HTR-8/SVneo (cell line): Measurements from ENCODE around the gene CYB5D1.
A peak's percentile ranks its signal among the peaks of the same experiment; 100 is the strongest.
"Not testable (repeated sequence)": the region's sequence is repeated elsewhere in the genome, so short reads cannot be mapped to it uniquely, and the experiment has no call there.

Experiments used
- DNase-seq: peaks from one replicate; pipeline ENCODE4 v3.0.0; 2011; ENCODE audit warnings: low spot score, mixed read lengths; ENCODE audit not compliant: insufficient read length
- FAIRE-seq: peaks from 2 replicates; lab custom pipeline; 2011; peaks lifted over from hg19 to GRCh38; lab: Jason Lieb, UNC

CYB5D1 gene

DNA sequence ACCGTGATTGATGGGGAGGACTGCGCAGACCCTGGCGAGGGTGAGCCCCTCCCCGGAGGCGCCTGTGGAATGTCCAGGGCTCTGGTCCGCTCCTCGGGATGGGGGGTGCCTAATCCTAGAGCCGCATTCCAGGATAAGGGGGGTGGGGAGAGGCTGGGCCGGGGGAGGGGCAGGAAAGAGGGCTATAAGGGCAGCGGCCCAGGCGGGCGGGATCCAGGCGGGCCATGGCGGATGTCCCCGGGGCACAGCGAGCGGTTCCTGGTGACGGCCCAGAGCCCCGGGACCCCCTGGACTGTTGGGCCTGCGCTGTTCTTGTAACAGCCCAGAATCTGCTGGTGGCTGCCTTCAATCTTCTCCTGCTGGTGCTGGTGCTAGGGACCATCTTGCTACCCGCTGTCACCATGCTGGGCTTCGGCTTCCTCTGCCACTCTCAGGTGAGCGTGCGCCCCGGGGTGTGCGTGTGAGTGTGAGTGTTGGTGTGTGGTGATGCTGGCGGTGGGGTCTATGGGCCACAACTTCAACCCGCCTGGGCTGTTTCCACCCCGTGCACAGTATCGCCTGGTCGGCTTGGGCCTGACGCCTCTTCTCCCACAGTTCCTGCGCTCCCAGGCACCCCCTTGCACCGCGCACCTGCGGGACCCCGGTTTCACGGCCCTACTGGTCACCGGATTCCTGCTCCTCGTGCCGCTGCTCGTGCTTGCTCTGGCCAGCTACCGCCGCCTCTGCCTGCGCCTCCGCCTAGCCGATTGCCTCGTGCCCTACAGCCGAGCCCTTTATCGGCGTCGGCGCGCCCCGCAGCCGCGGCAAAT, 2.7 kb upstream of the CYB5D1 start, which contains the start of gene TMEM88:
TSS of gene TMEM88 (plus strand) at position 216 of the 809 bp plus-strand sequence. CDS start at position 225, 9 bp downstream.
- FAIRE-seq: no peak
- DNase-seq: no peak

DNA sequence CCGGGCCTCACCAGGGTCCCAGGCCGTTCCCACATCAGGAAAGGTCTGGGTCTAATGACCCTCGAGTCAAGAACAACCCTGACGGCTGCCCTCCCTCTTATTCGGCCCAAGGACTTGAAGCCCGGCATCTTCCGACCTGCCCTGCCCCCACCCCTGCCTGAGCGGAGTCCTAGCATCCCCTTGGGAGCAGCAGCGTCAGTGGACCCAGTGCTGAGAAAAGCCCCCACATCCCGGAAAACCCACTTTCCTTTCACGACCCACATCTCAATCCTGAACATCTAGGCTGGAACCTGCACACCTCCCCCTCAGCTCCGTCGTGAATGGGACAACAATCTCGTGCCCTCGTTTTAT, 2.2 kb upstream of the CYB5D1 start:
- DNase-seq: no peak

DNA sequence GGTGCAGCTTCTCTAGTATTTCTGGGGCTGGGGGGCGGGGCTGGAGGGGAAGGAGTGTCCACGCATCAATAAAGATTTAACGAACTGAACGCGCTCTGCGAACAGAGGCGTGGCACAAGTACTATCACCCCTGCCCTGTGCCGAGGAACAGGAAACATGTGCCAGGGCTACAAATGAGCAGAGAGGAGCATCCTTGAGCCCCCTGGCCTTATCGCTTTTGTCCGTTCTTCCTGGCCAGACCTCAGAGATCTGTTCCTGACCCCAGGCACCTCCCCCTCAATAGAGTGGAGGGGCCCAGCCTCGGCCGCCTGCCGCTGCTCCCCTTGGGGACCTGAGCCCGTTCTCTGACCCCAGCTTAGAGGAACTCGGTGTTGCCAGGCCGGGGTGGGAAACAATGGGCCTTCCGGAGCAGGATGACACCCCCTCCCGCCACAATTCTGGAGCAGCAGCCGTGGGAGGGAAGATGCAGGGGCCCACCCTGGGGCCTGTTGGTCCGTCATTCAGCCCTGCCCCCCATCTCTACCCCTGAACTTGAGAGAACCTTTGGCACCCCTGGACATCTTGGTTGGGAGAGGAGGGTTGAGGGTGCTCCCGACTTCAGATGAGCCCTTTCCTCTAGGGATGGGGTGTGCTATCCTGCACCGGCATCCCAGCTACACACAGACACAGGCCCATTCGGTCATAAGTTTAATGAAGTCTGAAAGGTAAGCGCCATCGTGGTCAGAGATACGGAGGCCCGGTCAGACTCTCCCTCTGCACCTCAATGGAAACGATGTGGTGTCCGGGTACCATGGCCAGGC, 1.6 kb upstream of the CYB5D1 start:
- FAIRE-seq (no peak), DNase-seq (no peak)

More for the DNA sequence above, 2.2 kb upstream of the CYB5D1 start:
- no peak for FAIRE-seq

DNA sequence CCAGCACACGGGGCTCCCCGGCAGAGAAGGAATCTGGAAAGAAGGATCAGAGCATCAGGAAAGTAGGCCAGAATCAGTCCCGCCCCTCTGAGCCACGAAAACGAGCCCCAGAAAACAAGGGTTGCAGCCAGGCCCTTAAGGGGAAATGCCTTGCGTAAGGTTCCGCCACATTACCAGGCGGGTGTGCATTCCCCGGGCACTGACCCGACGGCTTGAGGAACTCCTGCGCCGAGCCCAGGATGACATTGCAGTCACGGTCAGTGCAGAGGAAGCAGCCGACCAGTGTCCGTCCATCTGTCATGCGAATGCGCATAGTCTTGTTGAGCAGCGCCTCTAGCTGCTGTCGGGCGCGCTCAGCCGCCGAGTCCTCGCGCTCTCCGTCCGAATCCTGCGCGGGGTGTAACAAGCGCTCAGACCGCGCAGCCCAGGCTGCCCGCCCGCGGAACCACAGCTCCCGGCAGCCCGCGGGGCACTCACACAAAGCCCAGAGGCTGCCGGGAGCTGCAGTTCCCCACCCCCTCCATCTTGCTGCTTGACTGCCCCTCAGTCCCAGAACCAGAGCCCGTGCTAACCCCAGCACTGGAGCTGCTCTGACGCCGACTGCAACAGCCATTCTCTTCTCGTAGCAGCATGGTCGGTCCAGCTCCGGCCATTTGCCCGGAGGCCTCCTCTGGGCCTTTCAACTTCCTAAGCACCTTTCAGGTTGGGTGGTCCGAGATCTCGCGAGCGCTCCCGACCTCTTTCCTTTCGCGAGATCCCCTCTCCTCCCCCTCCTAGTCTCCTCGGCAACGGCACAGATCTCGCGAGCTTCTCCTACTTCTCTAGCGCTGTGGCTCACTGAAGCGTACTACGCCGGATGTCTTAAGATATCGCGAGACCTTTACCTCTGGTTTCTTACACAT, 741 bp upstream of the CYB5D1 start, which contains the start of gene NAA38:
TSS of gene NAA38 (minus strand) at position 749 of the 902 bp plus-strand sequence. CDS start at position 653, 96 bp downstream.
- FAIRE-seq (peak; percentile 95), DNase-seq (peak; percentile 96)

DNA sequence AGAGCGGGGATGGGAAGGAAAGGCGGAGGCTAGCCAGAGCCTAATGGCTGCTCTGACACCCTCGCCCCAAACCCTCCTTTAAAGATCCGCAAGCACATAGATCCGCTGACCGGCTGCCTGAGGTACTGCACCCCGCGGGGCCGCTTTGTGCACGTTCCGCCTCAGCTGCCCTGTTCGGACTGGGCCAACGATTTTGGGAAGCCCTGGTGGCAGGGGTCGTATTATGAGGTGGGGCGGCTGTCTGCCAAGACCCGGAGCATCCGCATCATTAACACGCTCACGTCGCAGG, 663 bp downstream of the CYB5D1 start:
- DNase-seq (no peak), FAIRE-seq (peak; percentile 13)

DNA sequence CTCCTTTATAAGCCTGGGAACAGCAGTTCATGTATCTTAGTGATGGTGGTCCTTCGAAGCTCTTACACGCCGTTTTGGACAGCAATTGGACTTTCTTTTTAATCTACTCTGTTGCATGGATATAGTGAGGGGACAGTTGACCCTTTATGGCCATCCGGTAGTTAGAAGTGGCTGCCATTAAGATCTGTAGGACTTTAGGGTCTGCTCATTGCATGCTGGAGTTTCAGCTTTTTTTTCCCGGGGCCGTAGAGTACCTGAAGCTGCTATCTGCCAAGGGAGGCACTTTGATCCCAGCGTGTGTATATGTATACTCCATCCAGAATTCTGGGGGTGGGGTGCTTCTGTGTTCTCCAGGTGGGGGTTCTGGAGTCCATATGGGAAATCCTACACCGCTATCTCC, 1.2 kb downstream of the CYB5D1 start:
- FAIRE-seq (no peak), DNase-seq (no peak)

DNA sequence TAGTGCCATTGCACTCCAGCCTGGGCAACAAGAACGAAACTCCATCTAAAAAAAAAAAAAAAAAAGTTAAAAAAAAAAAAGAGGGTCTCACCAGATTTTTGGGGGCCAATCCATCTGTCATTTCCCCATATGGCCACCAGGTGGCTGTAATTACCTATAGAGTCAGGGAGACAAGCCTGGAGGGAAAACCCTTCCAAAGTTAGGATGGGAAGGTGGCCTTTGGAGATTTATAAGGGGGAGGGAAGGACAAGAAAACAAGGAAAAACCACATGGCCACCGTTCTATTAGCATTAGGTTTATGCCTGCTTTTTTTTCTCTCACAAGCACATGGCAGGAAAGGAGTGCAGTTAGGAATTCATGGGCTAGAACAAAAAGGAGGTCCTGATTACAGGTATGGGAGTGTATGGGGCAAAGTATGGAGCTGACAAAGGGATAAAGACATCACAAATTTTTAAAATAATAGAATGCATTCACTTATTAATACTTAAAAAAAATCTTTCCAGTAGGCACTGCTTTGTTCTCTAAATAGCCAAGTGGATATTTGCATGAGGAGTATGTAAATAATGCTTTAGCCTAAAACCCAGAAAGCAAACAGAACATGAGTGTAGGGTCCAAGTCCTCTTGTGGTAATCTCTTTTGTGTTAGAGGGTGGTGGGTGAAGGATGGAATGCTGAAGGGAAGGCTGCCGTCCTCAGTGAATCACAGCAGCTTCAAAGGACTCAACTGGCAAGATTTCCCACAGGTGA, 5.1 kb downstream of the CYB5D1 start:
- DNase-seq: peak; percentile 66

DNA sequence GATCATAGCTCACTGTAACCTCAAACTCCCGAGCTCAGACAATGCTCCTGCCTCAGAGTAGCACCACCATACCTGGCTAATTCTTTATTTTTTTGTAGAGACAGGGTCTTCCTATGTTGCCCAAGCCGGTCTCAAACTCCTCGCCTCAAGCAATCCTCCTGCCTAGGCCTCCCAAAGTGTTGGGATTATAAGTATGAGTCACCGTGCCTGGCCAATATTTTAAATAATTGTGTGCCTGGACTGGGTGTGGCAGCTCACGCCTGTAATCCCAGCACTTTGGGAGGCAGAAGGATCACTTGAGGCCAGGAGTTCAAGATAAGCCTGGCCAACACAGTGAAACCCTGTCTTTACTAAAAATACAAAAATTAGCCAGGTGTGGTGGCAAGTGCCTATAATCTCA, 6.6 kb downstream of the CYB5D1 start:
- FAIRE-seq, DNase-seq: not testable (repeated sequence)

More for the DNA sequence above, 5.1 kb downstream of the CYB5D1 start:
- no peak for FAIRE-seq

DNA sequence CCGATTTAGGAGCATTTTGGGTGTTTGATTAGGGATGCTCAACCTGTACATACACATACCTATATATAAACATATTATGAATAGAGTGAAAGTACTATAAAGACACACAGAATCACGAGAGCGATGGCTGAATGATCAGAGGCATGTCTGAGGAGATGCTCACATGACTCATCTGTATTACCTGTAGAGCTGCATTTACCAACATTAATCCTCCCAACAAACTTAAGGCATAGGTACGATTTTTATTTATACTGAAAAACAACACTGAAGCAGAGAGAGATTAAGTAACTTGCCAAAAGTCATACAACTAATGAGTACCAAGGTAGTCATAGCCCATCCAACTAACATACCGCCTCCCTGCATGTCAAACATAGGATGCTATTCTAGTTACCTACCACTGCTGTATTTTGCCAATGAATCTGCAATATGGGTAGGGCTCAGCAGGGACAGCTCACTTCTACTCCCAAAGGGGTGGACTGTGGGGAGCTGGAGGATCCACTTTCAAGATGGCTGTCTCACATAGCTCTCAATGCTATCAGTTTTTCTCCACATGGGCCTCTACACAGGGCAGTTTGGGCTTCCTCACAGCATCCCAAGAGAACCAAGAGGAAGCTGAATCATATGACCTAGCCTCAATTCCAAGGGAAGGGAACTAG, 7.3 kb downstream of the CYB5D1 start:
- no peak for FAIRE-seq
- no peak for DNase-seq

DNA sequence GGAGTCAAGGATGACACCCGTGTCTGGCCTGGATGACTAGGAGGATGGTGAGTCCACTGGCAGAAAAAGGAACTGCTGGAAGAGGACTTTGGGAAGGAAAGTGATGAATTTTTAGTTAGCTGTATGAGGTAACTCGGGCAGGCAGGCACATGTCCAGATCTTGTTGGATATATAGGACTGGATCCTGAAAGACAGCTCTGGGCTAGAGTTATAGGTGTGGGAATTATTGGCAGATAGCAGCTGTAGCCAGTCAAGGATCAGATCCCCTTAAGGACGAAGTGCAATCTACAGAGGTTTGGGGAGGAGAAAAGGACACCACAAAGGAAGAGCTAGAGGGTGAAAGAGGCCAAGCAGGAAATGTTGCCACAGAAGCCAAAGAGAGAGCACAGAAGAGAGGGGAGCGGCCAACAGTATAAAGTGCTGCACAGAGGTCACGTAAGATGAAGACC, 10.1 kb downstream of the CYB5D1 start:
- FAIRE-seq (no peak), DNase-seq (no peak)

DNA sequence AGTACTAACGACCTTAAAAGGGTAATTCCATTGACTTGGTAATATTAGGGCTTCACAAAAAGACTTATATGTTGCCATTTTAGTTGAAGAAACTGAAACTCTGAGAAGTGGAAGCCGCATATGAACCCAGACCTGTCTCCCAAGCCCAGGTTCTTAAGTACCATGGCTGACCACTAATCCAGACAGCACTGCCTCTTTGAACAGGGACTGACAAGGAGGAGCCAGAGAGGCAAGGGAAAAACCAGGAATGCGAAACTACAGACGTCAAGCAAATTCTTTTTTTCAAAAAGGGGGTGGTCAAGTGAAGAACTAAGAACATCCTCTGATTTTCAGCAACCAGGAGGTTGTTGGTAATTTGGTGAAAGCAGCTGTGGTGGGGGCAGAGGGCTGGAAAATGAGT, 15.2 kb downstream of the CYB5D1 start:
- DNase-seq: no peak
- no peak for FAIRE-seq

DNA sequence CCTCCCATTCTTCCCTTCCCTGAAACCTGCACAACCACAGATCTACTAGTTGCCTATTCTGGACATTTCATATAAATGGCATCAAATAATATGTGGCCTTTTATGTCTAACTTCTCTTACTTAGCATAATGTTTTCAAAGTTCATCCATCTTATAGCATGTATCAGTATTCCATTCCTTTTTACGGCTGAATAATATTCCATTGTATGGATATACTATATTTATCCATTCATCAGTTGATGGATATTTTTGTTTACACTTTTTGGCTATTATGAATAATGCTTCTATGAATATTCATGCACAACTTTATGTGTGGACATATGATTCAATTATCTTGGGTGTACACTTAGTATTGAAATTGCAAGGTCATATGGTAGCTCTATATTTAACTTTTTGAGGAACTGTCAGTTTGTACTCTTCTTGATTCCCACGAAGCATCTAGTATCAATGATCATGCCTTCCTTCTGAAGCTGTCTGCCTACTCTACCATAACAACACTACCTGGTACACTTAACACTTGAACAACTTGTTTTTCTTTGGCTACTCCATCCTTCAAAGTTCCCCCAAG, 18.1 kb downstream of the CYB5D1 start:
- FAIRE-seq (no peak), DNase-seq (no peak)

DNA sequence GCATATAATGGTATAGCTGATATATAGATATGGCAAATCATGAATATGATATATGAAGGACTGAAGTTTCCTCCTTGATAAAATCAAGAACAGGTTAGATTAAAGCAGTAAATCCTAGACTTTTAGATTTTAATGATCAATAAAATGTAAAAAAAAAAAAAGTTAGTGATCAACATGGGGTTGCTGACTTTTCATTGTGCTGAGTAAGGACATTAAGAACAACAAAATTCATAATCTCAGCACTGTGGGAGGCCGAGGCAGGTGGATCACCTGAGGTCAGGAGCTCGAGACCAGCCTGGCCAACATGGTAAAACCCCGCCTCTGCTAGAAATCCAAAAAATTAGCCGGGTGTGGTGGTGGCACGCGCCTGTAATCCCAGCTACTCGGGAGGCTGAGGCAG, 20.4 kb downstream of the CYB5D1 start:
- DNase-seq: no peak
- no peak for FAIRE-seq

DNA sequence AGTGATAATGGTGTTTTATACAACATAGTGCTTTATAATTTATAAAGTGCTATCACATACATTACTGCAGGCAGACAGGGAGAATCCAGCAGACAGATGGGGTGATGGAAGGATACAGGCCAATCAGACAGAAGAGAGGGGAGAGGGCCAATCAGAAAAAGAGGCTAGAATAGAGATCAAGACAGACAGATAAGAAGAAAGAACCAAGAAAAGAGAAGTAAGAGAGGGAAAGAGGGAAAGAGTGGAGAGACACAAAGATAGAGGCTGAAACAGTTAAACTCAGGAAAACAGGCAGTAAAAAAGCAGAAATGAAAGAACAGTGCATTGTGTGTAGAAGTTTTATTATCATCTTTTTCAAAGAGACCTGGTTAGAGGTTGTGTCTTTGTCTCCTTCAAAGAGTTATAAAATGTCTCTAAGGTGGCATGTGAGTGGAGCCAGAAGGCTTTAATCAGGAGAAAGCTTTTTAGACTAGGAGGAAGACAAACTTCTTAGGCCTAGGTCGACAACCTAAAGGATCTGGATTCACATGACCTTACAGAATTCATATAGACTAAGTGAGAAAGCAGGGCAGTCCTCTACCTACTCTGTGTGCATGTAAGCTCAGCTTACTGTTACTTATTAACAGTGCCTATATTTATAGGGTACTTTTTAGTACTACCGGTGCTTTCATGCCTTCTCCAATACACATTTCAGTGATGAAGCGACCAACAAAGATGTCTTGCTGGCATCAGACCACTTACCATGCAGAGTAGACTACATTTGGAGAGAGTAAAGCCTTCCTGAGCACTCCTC, 22.5 kb downstream of the CYB5D1 start:
- DNase-seq: no peak

DNA sequence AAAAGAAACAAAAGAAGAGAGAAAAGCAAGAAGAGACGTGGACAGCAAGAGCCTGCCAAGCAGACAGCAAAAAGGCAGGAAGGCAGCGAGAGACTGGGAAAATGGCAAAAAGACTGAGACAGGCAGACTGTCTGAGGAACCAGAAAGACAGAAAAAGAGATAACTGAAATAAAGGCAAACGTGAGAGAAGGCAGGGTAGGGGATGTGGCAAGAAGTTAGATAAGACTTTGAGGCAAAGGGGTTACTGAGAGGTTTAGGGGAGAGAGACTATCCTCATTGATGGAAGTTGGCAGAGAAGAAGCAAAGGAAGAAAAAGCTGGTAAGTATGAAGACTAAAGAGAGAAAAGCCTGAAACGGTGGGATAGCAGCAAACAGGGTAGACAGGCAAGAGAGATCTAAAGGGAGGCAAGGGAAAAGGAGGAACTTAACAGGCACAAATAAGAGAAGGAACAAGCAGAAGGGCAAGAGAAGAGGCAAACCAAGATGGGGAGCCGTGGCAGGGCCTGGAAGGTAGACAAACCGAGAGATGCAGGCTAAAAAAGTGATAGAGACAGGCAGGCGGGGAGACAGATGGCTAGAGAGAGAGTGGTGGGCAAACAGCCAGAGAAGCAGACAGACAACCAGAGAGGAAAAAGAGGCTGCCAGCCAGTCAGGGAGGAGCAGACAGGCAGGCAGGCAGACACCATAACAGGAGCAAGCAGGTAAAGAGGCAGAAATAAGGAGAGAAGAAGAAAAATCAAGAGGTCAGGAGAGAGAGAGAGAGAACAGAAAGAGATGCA, 23.7 kb downstream of the CYB5D1 start:
- no peak for FAIRE-seq
- DNase-seq: no peak

More for the DNA sequence above, 22.5 kb downstream of the CYB5D1 start:
- FAIRE-seq: no peak

DNA sequence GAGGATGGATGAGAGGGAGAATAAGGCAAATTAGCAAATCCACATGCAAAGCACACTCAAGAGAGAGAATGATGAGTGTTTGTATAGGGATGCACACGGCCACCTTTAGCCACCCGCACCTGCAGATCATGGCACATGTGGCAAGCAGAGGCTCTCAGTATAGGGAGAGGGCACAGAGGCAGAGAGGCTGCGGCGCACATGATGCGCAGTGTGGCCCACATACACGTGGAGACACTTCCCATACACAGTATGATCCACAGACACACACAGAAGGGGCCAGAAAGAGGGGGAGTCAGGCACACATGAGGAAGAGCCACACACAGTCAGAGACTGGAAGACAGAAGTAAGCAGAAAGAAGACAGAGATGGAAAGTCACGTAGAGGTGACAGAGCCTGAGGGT, 24.3 kb downstream of the CYB5D1 start:
- peak; percentile 49 for FAIRE-seq
- no peak for DNase-seq

DNA sequence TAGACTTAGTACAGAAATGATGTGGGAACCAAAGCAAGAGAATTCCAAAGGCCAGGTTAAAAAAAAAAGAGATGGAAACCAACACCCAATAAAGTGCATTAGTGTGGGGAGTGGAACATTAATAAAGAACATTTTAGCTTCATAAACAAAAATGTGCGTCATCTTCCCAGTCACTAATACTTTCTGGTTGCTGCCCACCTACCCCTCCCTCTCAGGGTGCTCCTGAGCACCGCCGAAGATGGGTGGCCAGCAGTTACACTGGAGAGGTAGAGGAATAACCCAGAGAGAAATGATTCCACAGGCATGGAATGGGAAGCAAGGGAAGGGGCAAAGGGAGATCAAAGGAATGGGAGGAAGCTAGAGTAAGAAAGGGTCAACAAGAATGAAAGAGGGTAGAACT, 24.8 kb downstream of the CYB5D1 start:
- DNase-seq (no peak), FAIRE-seq (no peak)
